GM13976 (cell line): ENCODE measurements around the gene ALPI.

Experiments used
- DNase-seq: peaks from one replicate; pipeline ENCODE4 v3.0.0; 2012; ENCODE audit warnings: low spot score
- in situ Hi-C: fragments of 300-500 bp; cut with MboI; formaldehyde crosslinking; loops from one replicate; pipeline ENCODE4 v1.12.0; 2022; ENCODE audit warnings: low sequenced_read_pairs, mixed read lengths, inconsistent platforms; ENCODE audit not compliant: unreplicated experiment
- TF ChIP-seq, protein P1 (sequence below): IDR thresholded peaks from 2 replicates; pipeline ENCODE4 v1.5.1; 2012; ENCODE audit warnings: borderline replicate concordance, mild to moderate bottlenecking; ENCODE audit not compliant: insufficient read depth; ENCODE audit errors: extremely low read depth, missing control alignments, control extremely low read depth

Gene ALPI

DNA sequence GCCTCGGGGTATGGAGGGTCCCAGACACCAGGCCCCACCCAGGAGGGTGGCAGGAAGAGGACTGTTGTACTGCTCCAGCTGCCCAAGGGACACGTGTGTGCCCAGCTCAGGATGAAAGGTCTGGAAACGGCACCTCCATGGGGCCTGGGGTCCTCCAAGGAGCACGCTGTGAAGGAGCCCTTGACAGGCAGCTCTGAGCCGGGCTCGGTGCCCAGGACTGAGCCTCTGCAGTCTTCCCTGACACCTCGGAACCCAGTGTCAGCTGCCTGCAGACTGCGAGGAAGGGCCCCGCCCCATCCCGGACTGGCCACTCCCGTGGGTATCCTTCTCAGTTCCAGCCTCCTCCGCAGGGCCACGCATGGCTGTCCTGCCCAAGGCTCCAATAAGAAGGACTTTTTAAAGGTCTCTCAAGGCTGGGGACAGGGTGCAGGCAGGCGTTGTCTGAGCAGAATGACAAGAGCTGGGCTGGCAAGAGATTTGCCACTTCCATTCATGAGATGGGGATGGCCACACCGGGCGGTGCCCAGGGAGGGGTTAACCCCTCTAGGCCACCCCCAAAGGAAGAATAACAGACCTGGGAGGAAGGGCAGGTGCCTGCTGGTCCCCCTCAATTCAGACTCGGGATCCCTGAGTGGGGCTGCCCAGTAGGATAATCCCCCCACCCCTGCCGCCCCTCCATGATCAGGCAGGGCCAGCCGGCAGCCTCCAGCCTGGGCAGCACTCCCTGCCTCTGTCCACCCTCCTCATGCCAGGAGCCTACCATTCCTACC, 22.8 kb downstream of the ALPI start:
- in situ Hi-C loops = no loop called here
- TF ChIP-seq, protein P1, sequence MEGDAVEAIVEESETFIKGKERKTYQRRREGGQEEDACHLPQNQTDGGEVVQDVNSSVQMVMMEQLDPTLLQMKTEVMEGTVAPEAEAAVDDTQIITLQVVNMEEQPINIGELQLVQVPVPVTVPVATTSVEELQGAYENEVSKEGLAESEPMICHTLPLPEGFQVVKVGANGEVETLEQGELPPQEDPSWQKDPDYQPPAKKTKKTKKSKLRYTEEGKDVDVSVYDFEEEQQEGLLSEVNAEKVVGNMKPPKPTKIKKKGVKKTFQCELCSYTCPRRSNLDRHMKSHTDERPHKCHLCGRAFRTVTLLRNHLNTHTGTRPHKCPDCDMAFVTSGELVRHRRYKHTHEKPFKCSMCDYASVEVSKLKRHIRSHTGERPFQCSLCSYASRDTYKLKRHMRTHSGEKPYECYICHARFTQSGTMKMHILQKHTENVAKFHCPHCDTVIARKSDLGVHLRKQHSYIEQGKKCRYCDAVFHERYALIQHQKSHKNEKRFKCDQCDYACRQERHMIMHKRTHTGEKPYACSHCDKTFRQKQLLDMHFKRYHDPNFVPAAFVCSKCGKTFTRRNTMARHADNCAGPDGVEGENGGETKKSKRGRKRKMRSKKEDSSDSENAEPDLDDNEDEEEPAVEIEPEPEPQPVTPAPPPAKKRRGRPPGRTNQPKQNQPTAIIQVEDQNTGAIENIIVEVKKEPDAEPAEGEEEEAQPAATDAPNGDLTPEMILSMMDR = no peak
- DNase-seq = no peak

DNA sequence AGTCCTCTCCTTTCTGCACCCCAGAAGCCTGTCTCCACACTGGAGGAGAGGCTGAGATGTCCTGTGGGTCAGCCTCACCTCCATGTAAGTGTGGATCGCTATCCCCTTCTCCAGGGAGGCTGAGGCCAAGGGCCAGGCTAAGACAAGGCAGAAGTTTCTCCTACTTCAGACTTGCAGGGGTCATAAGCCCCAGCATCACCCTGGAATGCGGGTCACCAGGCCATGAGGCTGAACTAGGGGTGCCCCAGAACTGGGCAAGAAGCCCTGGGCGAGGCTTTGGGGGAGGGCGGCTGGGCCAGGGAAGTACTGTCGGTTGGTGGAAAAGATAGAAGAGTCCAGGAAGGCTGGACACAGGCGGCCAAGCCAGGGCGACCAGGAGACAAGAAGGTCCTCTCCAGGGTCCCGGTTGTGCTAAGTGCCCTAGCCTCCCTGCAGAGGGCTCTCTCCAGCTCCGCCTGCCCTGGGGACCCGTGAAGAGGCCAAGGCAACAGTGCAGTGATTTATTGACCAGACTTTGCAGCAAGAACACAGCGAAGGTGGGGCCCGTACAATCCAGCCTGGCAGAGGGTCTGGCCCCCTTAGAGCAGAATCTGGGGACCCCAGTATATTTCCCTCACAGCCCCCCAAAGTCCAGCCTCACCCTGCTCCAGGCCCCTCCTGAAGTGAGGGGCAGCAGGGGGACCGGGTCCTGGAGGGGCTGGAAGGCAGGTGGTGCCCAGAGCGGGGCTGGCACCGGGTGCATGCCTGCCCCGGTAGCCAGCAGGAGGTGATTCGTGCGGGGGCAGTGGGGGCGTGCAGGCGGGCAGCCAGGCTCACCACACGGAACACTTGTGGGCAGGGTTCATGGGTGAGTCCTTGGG, 23.6 kb downstream of the ALPI start:
- DNase-seq = no peak
- in situ Hi-C loops = no loop called here
- TF ChIP-seq, protein P1 = no peak

DNA sequence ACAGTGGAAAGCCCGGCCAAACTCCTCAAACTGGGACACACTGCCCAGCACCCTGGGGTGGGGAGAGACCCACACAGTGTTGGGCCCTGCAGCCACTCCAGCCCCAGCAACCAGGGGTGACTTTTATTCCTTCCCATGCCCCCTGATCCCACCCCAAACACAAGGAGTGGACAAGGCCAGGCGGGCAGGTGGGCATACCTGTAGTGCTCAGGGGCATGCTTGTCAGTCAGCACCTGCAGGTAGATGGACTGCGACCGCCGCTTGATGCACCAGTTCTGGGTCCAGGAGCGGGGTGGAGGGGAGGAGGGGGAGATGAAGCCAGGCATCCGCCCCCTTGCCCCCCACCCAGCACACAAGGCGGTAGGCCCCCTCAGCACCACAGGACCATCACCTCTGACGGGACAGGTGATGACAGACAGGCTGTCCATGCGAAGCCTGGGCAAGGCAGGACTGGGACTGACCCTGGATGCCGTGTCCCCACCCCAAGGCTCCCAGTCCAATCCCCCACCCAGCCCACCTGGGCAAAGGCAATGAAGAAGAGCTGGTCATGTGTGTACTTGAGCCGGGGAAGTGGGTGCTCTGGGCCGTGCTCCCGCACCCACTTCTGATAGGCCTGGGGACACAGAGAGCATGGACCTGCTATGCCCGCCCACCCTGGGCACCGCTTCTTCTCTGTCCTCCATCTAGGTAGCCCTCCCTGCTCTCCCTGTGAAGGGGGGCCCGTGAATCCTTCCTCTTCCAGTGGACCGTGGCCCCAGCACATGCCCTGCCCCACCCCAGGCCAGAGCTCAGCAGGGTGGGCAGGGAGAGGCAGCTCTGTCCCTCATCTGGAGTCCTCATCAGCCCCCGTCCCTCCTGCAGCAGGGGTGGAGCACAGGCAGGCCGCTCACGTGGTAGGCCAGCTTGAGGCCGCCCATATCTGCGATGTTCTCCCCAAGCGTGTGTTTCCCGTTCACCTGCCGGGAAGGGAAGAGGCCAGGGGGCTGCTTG, 24.5 kb downstream of the ALPI start:
- in situ Hi-C loops = no loop called here
- no peak for DNase-seq
- TF ChIP-seq, protein P1 = no peak

DNA sequence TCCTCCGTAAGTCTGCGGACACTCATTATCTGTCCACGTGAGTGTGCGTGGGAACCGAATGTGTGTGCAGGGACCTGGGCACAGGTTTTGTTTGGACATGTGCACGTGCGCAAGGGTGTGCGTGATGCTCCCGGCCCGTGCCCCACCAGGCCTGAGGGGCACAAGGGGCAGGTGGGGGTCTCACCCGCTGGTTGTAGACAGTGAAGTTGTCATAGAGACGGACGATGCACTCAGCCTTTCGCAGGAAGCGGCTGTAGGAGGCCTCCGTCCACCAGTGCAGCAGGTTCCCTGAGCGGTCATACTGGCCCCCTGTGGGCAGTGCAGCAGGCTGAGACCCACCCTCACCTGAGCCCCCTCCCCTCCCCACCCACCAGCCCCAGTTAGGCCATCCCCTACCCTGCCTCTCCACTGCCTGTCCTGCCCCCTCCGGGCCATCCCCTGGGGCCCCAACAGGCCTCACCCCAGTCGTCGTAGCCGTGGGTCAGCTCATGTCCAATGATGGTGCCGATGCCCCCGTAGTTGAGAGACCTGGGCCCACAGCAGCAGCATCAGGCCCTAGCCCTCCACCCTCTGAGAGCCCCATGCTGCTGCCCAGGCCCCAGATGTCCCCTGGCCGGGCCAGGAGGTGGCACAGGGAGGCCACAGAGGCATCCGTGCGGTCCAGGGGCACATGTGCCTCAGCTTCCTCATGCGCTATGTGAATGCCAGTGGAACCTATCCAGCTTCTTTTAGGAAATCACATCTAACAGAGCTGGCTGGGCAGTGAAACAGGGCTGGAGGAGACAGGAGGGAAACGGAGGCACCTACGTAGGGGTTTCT, 25.6 kb downstream of the ALPI start:
- in situ Hi-C loops = no loop called here
- no peak for DNase-seq
- TF ChIP-seq, protein P1 = no peak

DNA sequence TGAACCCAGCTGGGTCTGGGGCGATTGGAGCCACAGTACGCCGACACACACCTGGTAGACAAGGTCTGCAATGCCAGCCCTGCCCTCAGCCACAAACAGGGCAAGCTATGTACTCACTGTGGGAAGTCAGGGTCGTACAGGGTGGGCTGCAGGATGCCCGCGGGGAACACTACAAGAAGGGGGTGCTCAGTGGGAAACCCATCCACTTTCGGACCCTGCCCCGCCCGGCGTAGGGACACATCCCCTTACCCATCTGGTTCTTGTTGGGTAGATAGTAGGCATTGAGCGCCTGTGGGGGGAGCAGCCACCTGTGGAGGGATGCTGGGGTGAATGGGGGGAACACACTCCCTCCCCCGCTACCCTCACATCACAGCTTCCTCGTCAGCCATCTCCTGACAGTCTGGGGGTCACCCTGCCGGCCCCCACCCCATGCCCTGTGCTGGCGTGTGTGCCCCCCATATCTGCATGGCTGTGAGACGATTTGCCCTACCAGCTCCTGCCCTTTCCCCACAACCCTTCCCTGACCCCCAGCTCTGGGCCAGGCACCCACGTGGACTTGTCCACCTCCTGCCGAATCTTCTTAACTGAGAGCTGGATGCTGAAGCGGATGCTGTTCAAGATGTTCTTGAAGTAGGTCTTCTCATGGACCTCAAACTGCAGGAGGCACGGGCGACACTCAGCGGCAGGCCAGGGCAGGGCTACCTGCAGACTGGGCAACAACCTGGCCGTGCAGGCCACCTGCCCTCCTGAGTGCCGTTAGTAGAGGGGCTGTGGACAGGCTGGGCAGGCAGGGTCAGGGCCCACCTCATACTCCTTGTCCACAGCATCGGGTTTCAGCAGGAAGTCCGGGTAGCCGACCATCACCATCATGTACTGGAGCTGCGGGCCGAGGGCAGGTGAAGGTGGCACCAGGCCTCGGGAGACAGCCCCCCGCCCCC, 26.6 kb downstream of the ALPI start:
- no peak for DNase-seq
- TF ChIP-seq, protein P1 = no peak
- in situ Hi-C loops = no loop called here
